T-helper 17 cell (primary cell): Measurements from ENCODE around the gene CFL1. TPM values are rescaled to one million over a fixed set of nuclear protein-coding genes. Genes with fewer than 3 reads are reported as not detected.

Experiments used
- ATAC-seq: fragments of 150-1000 bp; cut with Tn5 transposase; 2 replicates; pipeline ENCODE4 v1.10.0; 2021; ENCODE audit warnings: mild to moderate bottlenecking, moderate library complexity
- DNase-seq, 3 donors: peaks; one replicate each; pipeline versions ENCODE4 v3.0.0 to v3.0.0-alpha.2; 2020 to 2021
- H3K9me3 ChIP-seq: one replicate; pipeline ENCODE4 v1.7.0; 2013; ENCODE audit warnings: low read length, mild to moderate bottlenecking; ENCODE audit not compliant: control insufficient read depth, poor library complexity, severe bottlenecking
- H3K27ac Mint-ChIP-seq: one replicate; pipeline ENCODE4 v1.8.0; 2022; ENCODE audit warnings: mild to moderate bottlenecking, moderate library complexity, mixed read lengths
- H3K27me3 Mint-ChIP-seq: one replicate; pipeline ENCODE4 v1.8.0; 2022; ENCODE audit warnings: mixed read lengths
- H3K36me3 Mint-ChIP-seq: one replicate; pipeline ENCODE4 v1.8.0; 2022; ENCODE audit warnings: low read depth, mixed read lengths
- H3K4me1 Mint-ChIP-seq: one replicate; pipeline ENCODE4 v1.8.0; 2022; ENCODE audit warnings: mild to moderate bottlenecking, mixed read lengths
- H3K4me3 Mint-ChIP-seq: one replicate; pipeline ENCODE4 v1.8.0; 2022; ENCODE audit warnings: mild to moderate bottlenecking, moderate library complexity, mixed read lengths
- total RNA-seq, 4 donors: library from RNA in 2 of 4; stranded (reverse) in 2 of 4; gene quantifications; one replicate each; pipeline ENCODE4 v1.2.3 and lab custom pipeline; 2022 to 2026

CFL1 gene
- total RNA-seq, 2 donors from 2014 or later: 642 to 738 TPM

- Mint-ChIP-seq H3K27me3 (no peaks in the 10 kb centered on the region), H3K4me1 (peaks cover 36% of the 10 kb centered on the region), H3K27ac (peak overlapping the region; percentile 99), H3K4me3 (peak overlapping the region; percentile 99), H3K36me3 (peaks cover 9% of the 10 kb centered on the region)
- no peak for DNase-seq
- H3K9me3 ChIP-seq: no peaks in the 10 kb centered on the region
- no peak for ATAC-seq
Observed at GRCh38 chr11:65861533-65862183, 3.7 kb upstream of the CFL1 start.

GRCh38 chr11:65861165-65861505, 3.2 kb upstream of the CFL1 start:
- DNase-seq (peak in 1 of 3 donors; percentile 3), ATAC-seq (no peak)
- H3K27ac Mint-ChIP-seq: peak overlapping the region; percentile 99
- peaks cover 9% of the 10 kb centered on the region for H3K36me3 Mint-ChIP-seq
- H3K27me3 Mint-ChIP-seq: no peaks in the 10 kb centered on the region
- peak overlapping the region; percentile 99 for H3K4me3 Mint-ChIP-seq
- no peaks in the 10 kb centered on the region for H3K9me3 ChIP-seq
- H3K4me1 Mint-ChIP-seq: peaks cover 41% of the 10 kb centered on the region

- DNase-seq (peak; percentile 89 to 96 (median 91)), ATAC-seq (peak; percentile 48)
- Mint-ChIP-seq H3K36me3 (peaks cover 9% of the 10 kb centered on the region), H3K4me3 (peak within 1 kb of the TSS; percentile 99), H3K27ac (peak within 1 kb of the TSS; percentile 99), H3K4me1 (peaks cover 45% of the 10 kb centered on the region), H3K27me3 (no peaks in the 10 kb centered on the region)
- H3K9me3 ChIP-seq: no peaks in the 10 kb centered on the region
Observed at GRCh38 chr11:65860278-65861164, 2.5 kb upstream of the CFL1 start, which contains the start of gene MUS81. Gene MUS81 (plus strand): TSS chr11:65860433. CDS start chr11:65860754, 321 bp downstream.

GRCh38 chr11:65859812-65860277, 1.9 kb upstream of the CFL1 start:
- H3K4me1 Mint-ChIP-seq: peaks cover 42% of the 10 kb centered on the region
- no peak for DNase-seq
- ATAC-seq: peak; percentile 1
- H3K27ac Mint-ChIP-seq: peak overlapping the region; percentile 99
- no peaks in the 10 kb centered on the region for H3K27me3 Mint-ChIP-seq
- H3K4me3 Mint-ChIP-seq: peak overlapping the region; percentile 99
- peaks cover 10% of the 10 kb centered on the region for H3K36me3 Mint-ChIP-seq
- no peaks in the 10 kb centered on the region for H3K9me3 ChIP-seq

- Mint-ChIP-seq H3K27ac (peak overlapping the region; percentile 99), H3K4me3 (peak overlapping the region; percentile 99), H3K36me3 (peaks cover 12% of the 10 kb centered on the region), H3K27me3 (no peaks in the 10 kb centered on the region), H3K4me1 (peaks cover 47% of the 10 kb centered on the region)
- H3K9me3 ChIP-seq: no peaks in the 10 kb centered on the region
- peak; percentile 88 to 96 (median 95) for DNase-seq
- ATAC-seq: peak; percentile 65
Observed at GRCh38 chr11:65859095-65859811, 1.3 kb upstream of the CFL1 start.

GRCh38 chr11:65858681-65859087, 704 bp upstream of the CFL1 start:
- H3K27me3 Mint-ChIP-seq: no peaks in the 10 kb centered on the region
- H3K36me3 Mint-ChIP-seq: peaks cover 10% of the 10 kb centered on the region
- no peaks in the 10 kb centered on the region for H3K9me3 ChIP-seq
- H3K4me1 Mint-ChIP-seq: peaks cover 47% of the 10 kb centered on the region
- H3K4me3 Mint-ChIP-seq: peak overlapping the region; percentile 99
- H3K27ac Mint-ChIP-seq: peak overlapping the region; percentile 99
- ATAC-seq (no peak), DNase-seq (peak in 1 of 3 donors; percentile 3)

GRCh38 chr11:65857500-65857852, 504 bp downstream of the CFL1 start:
- Mint-ChIP-seq H3K27ac (peak overlapping the region; percentile 99), H3K36me3 (peaks cover 5% of the 10 kb centered on the region), H3K4me3 (peak overlapping the region; percentile 99), H3K4me1 (peaks cover 46% of the 10 kb centered on the region), H3K27me3 (no peaks in the 10 kb centered on the region)
- no peaks in the 10 kb centered on the region for H3K9me3 ChIP-seq
- DNase-seq (peak; percentile 49 to 62 (median 52)), ATAC-seq (no peak)

- peak overlapping the region; percentile 99 for H3K4me3 Mint-ChIP-seq
- H3K27ac Mint-ChIP-seq: peak overlapping the region; percentile 87
- no peaks in the 10 kb centered on the region for H3K27me3 Mint-ChIP-seq
- H3K4me1 Mint-ChIP-seq: peaks cover 48% of the 10 kb centered on the region
- peaks cover 5% of the 10 kb centered on the region for H3K36me3 Mint-ChIP-seq
- ATAC-seq: peak; percentile 11
- H3K9me3 ChIP-seq: no peaks in the 10 kb centered on the region
- peak; percentile 67 to 78 (median 75) for DNase-seq
Observed at GRCh38 chr11:65856689-65857499, 1.1 kb downstream of the CFL1 start.

GRCh38 chr11:65855927-65856363, 2.0 kb downstream of the CFL1 start:
- H3K27me3 Mint-ChIP-seq: no peaks in the 10 kb centered on the region
- no peaks in the 10 kb centered on the region for H3K9me3 ChIP-seq
- peaks cover 5% of the 10 kb centered on the region for H3K36me3 Mint-ChIP-seq
- H3K27ac Mint-ChIP-seq: peak overlapping the region; percentile 87
- ATAC-seq: no peak
- peak overlapping the region; percentile 99 for H3K4me3 Mint-ChIP-seq
- H3K4me1 Mint-ChIP-seq: peaks cover 43% of the 10 kb centered on the region
- no peak for DNase-seq

GRCh38 chr11:65854852-65855837, 2.8 kb downstream of the CFL1 start:
- Mint-ChIP-seq H3K27me3 (no peaks in the 10 kb centered on the region), H3K27ac (peak overlapping the region; percentile 87), H3K4me1 (peaks cover 41% of the 10 kb centered on the region), H3K36me3 (peaks cover 3% of the 10 kb centered on the region), H3K4me3 (peak overlapping the region; percentile 99)
- DNase-seq: no peak
- no peak for ATAC-seq
- H3K9me3 ChIP-seq: no peaks in the 10 kb centered on the region

GRCh38 chr11:65854161-65854592, 3.8 kb downstream of the CFL1 start:
- peak overlapping the region; percentile 70 for H3K4me3 Mint-ChIP-seq
- no peak overlapping the region for H3K27ac Mint-ChIP-seq
- H3K9me3 ChIP-seq: no peaks in the 10 kb centered on the region
- H3K27me3 Mint-ChIP-seq: no peaks in the 10 kb centered on the region
- no peak for ATAC-seq
- peaks cover 3% of the 10 kb centered on the region for H3K36me3 Mint-ChIP-seq
- no peak for DNase-seq
- H3K4me1 Mint-ChIP-seq: peaks cover 36% of the 10 kb centered on the region
